H9 (cell line): ENCODE data around the gene TRAT1. TPM values are rescaled to one million over a fixed set of nuclear protein-coding genes. Genes with fewer than 3 reads are reported as not detected.

Experiments
- DNase-seq: peaks from one replicate; pipeline ENCODE4 v3.0.0-alpha.2; 2017
- H2AFZ ChIP-seq: one replicate; pipeline ENCODE4 v1.6.1; 2013; ENCODE audit warnings: mild to moderate bottlenecking, low read length, control low read depth, moderate library complexity
- H2AK5ac ChIP-seq: 2 replicates; pipeline ENCODE4 v1.6.1; 2013; ENCODE audit warnings: low read length, control low read depth, mixed read lengths; ENCODE audit not compliant: insufficient read length
- H2BK120ac ChIP-seq: one replicate; pipeline ENCODE4 v1.6.1; 2013; ENCODE audit warnings: low read depth, mild to moderate bottlenecking, low read length, control low read depth, inconsistent platforms; ENCODE audit not compliant: poor library complexity, severe bottlenecking
- H2BK12ac ChIP-seq: 2 replicates; pipeline ENCODE4 v1.6.1; 2013; ENCODE audit warnings: low read length, control low read depth, mixed read lengths, low read depth; ENCODE audit not compliant: insufficient read length
- H2BK15ac ChIP-seq: 2 replicates; pipeline ENCODE4 v1.6.1; 2013; ENCODE audit warnings: low read depth, low read length, control low read depth
- H2BK20ac ChIP-seq: one replicate; pipeline ENCODE4 v1.6.1; 2013; ENCODE audit warnings: low read depth, mild to moderate bottlenecking, low read length, control low read depth, inconsistent platforms; ENCODE audit not compliant: poor library complexity, severe bottlenecking
- H2BK5ac ChIP-seq: 2 replicates; pipeline ENCODE4 v1.6.1; 2013; ENCODE audit warnings: low read length, control low read depth, mixed read lengths; ENCODE audit not compliant: insufficient read length
- H3K14ac ChIP-seq: 2 replicates; pipeline ENCODE4 v1.6.1; 2013; ENCODE audit warnings: low read length, control low read depth; ENCODE audit not compliant: insufficient read depth
- H3K18ac ChIP-seq: 2 replicates; pipeline ENCODE4 v1.6.1; 2013; ENCODE audit warnings: low read depth, mild to moderate bottlenecking, mixed read lengths, low read length, control low read depth; ENCODE audit not compliant: insufficient read length
- H3K23ac ChIP-seq: 2 replicates; pipeline ENCODE4 v1.6.1; 2013; ENCODE audit warnings: low read length, control low read depth, mixed read lengths, low read depth; ENCODE audit not compliant: insufficient read length
- H3K23me2 ChIP-seq: 2 replicates; pipeline ENCODE4 v1.6.1; 2013; ENCODE audit warnings: low read depth, mild to moderate bottlenecking, mixed read lengths, low read length, control low read depth; ENCODE audit not compliant: insufficient read length, poor library complexity, severe bottlenecking
- H3K27ac ChIP-seq: 2 replicates; pipeline ENCODE4 v1.5.1; 2013; ENCODE audit warnings: low read length, control low read depth, mixed read lengths, low read depth; ENCODE audit not compliant: insufficient read length
- H3K27me3 ChIP-seq: 2 replicates; pipeline ENCODE4 v1.6.1; 2013; ENCODE audit warnings: low read length, control low read depth, inconsistent platforms; ENCODE audit not compliant: insufficient read depth
- H3K4ac ChIP-seq: 2 replicates; pipeline ENCODE4 v1.6.1; 2013; ENCODE audit warnings: low read depth, mild to moderate bottlenecking, control low read depth, inconsistent platforms, low read length, moderate library complexity
- H3K4me1 ChIP-seq: 2 replicates; pipeline ENCODE4 v1.6.1; 2013; ENCODE audit warnings: low read length, control low read depth, inconsistent platforms; ENCODE audit not compliant: insufficient read depth
- H3K4me2 ChIP-seq: 2 replicates; pipeline ENCODE4 v1.6.1; 2013; ENCODE audit warnings: low read length, control low read depth, mixed read lengths; ENCODE audit not compliant: insufficient read length, insufficient read depth
- H3K56ac ChIP-seq: 2 replicates; pipeline ENCODE4 v1.6.1; 2013; ENCODE audit warnings: low read depth, mild to moderate bottlenecking, mixed read lengths, low read length, control low read depth; ENCODE audit not compliant: insufficient read length
- H3K79me1 ChIP-seq: 2 replicates; pipeline ENCODE4 v1.6.1; 2013; ENCODE audit warnings: low read depth, mild to moderate bottlenecking, moderate library complexity, low read length, control low read depth, inconsistent platforms; ENCODE audit not compliant: insufficient read depth, poor library complexity, severe bottlenecking
- H3K79me2 ChIP-seq: 2 replicates; pipeline ENCODE4 v1.6.1; 2013; ENCODE audit warnings: low read length, control low read depth, inconsistent platforms; ENCODE audit not compliant: insufficient read depth
- H3K9ac ChIP-seq: 2 replicates; pipeline ENCODE4 v1.6.1; 2013; ENCODE audit warnings: low read length, control low read depth, mixed read lengths; ENCODE audit not compliant: insufficient read length; ENCODE audit errors: extremely low read depth
- H3K9me3 ChIP-seq: one replicate; pipeline ENCODE4 v1.6.1; 2013; ENCODE audit warnings: low read depth, low read length, inconsistent platforms; ENCODE audit not compliant: control insufficient read depth
- H3T11ph ChIP-seq: one replicate; pipeline ENCODE4 v1.6.1; 2013; ENCODE audit warnings: mild to moderate bottlenecking, low read length, control low read depth, inconsistent platforms
- H4K20me1 ChIP-seq: one replicate; pipeline ENCODE4 v1.6.1; 2013; ENCODE audit not compliant: control insufficient read depth, insufficient read length, insufficient read depth
- H4K5ac ChIP-seq: 2 replicates; pipeline ENCODE4 v1.6.1; 2013; ENCODE audit warnings: low read depth, mild to moderate bottlenecking, mixed read lengths, low read length, control low read depth; ENCODE audit not compliant: insufficient read length
- H4K8ac ChIP-seq: replicated peaks from 2 replicates; pipeline ENCODE4 v1.6.1; 2013; ENCODE audit warnings: low read length, control low read depth, mixed read lengths, low read depth; ENCODE audit not compliant: insufficient read length
- H4K91ac ChIP-seq: 2 replicates; pipeline ENCODE4 v1.6.1; 2013; ENCODE audit warnings: low read depth, mild to moderate bottlenecking, moderate library complexity, mixed read lengths, low read length, control low read depth; ENCODE audit not compliant: insufficient read length
- H3K27ac Mint-ChIP-seq, 3 experiments: 2 replicates in 2 of 3; 3 replicates in 1 of 3; pipeline ENCODE4 v1.8.0; 2020 to 2021; ENCODE audit warnings: mixed read lengths in 3 of 3, mild to moderate bottlenecking in 1 of 3, moderate library complexity in 1 of 3
- H3K27me3 Mint-ChIP-seq: 2 replicates; pipeline ENCODE4 v1.8.0; 2021; ENCODE audit warnings: low read depth, mild to moderate bottlenecking, moderate library complexity, mixed read lengths
- H3K36me3 Mint-ChIP-seq, 3 experiments: 2 replicates in 2 of 3; 3 replicates in 1 of 3; pipeline ENCODE4 v1.8.0; 2020 to 2021; ENCODE audit warnings: low read depth in 3 of 3, mixed read lengths in 3 of 3; ENCODE audit not compliant: insufficient read depth in 1 of 3
- H3K4me1 Mint-ChIP-seq, 2 experiments: 2 replicates each; pipeline ENCODE4 v1.8.0; 2020; ENCODE audit warnings: mixed read lengths in 2 of 2
- H3K4me3 Mint-ChIP-seq, 2 experiments: 2 replicates in 1 of 2; 3 replicates in 1 of 2; pipeline ENCODE4 v1.8.0; 2020 to 2021; ENCODE audit warnings: mild to moderate bottlenecking in 2 of 2, mixed read lengths in 2 of 2, moderate library complexity in 1 of 2
- H3K9me3 Mint-ChIP-seq, 2 experiments: 2 replicates in 1 of 2; 3 replicates in 1 of 2; pipeline ENCODE4 v1.8.0; 2020; ENCODE audit warnings: mild to moderate bottlenecking in 2 of 2, mixed read lengths in 2 of 2, moderate library complexity in 1 of 2
- WGBS: extraction: QIAGEN DNeasy Blood & Tissue Kit; methylation state at CpG from one replicate; pipeline ENCODE4 v1.1.7; 2013; ENCODE audit warnings: missing lambda C conversion rate, low lambda C conversion rate, mixed read lengths; ENCODE audit not compliant: insufficient read length; ENCODE audit errors: extremely low coverage; 5-methylcytosine and 5-hydroxymethylcytosine counted together
- total RNA-seq: library from RNA; stranded (reverse); gene quantifications from 2 replicates; pipeline ENCODE4 v1.2.1, GENCODE V29; 2021
- TF ChIP-seq, protein P1 (sequence below): fragments of 200-600 bp; sonication (generic); conservative IDR thresholded peaks from 3 replicates; pipeline ENCODE4 v1.8.0; 2021; ENCODE audit warnings: antibody characterized with exemption, mild to moderate bottlenecking

TRAT1 gene
- total RNA-seq, 1 experiment from 2014 or later = not detected

DNA sequence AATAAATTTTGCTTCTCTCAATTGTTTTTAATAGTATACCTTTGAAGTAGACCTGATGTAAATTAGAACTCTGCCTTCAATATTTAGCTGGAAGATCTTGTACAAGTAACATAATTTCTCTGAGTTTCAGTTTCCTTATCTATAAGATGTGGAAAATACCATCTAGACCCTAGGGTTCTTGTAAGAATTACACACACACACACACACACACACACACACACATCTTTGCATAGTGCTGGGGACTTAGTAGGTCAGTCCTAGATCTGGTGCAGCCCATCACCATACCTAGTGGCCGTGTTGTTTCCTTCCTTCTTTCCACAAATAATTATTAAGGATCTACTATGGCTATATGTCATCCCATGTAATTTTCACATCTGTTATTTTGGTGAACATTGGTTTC is 11.0 kb downstream of the TRAT1 start:
- no peak overlapping the region for H4K5ac ChIP-seq
- WGBS = no CpG with 5 or more reads among the region's 1 CpG
- no peak overlapping the region for H3K14ac ChIP-seq
- no peak overlapping the region for H2AK5ac ChIP-seq
- Mint-ChIP-seq H3K9me3 (no peaks in the 10 kb centered on the region), H3K4me1 (peaks cover 5 to 11% of the 10 kb centered on the region in 2 experiments; a peak in 3 of 4 replicates), H3K27ac (no peak overlapping the region; a peak in 1 of 7 replicates), H3K27me3 (no peaks in the 10 kb centered on the region), H3K4me3 (no peak overlapping the region), H3K36me3 (no peaks in the 10 kb centered on the region)
- H3K27me3 ChIP-seq = no peaks in the 10 kb centered on the region
- H4K20me1 ChIP-seq = no peaks in the 10 kb centered on the region
- no peak overlapping the region for H3K27ac ChIP-seq
- no peak overlapping the region for H4K8ac ChIP-seq
- TF ChIP-seq, protein P1, sequence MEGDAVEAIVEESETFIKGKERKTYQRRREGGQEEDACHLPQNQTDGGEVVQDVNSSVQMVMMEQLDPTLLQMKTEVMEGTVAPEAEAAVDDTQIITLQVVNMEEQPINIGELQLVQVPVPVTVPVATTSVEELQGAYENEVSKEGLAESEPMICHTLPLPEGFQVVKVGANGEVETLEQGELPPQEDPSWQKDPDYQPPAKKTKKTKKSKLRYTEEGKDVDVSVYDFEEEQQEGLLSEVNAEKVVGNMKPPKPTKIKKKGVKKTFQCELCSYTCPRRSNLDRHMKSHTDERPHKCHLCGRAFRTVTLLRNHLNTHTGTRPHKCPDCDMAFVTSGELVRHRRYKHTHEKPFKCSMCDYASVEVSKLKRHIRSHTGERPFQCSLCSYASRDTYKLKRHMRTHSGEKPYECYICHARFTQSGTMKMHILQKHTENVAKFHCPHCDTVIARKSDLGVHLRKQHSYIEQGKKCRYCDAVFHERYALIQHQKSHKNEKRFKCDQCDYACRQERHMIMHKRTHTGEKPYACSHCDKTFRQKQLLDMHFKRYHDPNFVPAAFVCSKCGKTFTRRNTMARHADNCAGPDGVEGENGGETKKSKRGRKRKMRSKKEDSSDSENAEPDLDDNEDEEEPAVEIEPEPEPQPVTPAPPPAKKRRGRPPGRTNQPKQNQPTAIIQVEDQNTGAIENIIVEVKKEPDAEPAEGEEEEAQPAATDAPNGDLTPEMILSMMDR = no peak
- no peak overlapping the region for H2BK15ac ChIP-seq
- H3K56ac ChIP-seq = no peak overlapping the region
- H3K79me1 ChIP-seq = no peaks in the 10 kb centered on the region
- H3K9ac ChIP-seq = no peak overlapping the region
- H3K4ac ChIP-seq = no peak overlapping the region
- H3K79me2 ChIP-seq = no peaks in the 10 kb centered on the region
- no peak overlapping the region for H2BK5ac ChIP-seq
- no peak for DNase-seq
- no peak overlapping the region for H3T11ph ChIP-seq
- no peak overlapping the region for H2AFZ ChIP-seq
- no peak overlapping the region for H2BK120ac ChIP-seq
- no peak overlapping the region for H3K18ac ChIP-seq
- no peak overlapping the region for H4K91ac ChIP-seq
- no peaks in the 10 kb centered on the region for H3K4me1 ChIP-seq
- no peak overlapping the region for H2BK20ac ChIP-seq
- no peak overlapping the region for H3K23ac ChIP-seq
- H2BK12ac ChIP-seq = no peak overlapping the region
- no peaks in the 10 kb centered on the region for H3K9me3 ChIP-seq
- H3K4me2 ChIP-seq = no peak overlapping the region
- H3K23me2 ChIP-seq = no peaks in the 10 kb centered on the region
